GM10847 (cell line): ENCODE measurements around the gene CHDH.

ENCODE experiments used
- POLR2A ChIP-seq: IDR thresholded peaks from 2 replicates; pipeline ENCODE4 v1.6.1; 2011; ENCODE audit not compliant: insufficient read length; ENCODE audit errors: extremely low read depth

CHDH gene, protein sequence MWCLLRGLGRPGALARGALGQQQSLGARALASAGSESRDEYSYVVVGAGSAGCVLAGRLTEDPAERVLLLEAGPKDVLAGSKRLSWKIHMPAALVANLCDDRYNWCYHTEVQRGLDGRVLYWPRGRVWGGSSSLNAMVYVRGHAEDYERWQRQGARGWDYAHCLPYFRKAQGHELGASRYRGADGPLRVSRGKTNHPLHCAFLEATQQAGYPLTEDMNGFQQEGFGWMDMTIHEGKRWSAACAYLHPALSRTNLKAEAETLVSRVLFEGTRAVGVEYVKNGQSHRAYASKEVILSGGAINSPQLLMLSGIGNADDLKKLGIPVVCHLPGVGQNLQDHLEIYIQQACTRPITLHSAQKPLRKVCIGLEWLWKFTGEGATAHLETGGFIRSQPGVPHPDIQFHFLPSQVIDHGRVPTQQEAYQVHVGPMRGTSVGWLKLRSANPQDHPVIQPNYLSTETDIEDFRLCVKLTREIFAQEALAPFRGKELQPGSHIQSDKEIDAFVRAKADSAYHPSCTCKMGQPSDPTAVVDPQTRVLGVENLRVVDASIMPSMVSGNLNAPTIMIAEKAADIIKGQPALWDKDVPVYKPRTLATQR

DNA sequence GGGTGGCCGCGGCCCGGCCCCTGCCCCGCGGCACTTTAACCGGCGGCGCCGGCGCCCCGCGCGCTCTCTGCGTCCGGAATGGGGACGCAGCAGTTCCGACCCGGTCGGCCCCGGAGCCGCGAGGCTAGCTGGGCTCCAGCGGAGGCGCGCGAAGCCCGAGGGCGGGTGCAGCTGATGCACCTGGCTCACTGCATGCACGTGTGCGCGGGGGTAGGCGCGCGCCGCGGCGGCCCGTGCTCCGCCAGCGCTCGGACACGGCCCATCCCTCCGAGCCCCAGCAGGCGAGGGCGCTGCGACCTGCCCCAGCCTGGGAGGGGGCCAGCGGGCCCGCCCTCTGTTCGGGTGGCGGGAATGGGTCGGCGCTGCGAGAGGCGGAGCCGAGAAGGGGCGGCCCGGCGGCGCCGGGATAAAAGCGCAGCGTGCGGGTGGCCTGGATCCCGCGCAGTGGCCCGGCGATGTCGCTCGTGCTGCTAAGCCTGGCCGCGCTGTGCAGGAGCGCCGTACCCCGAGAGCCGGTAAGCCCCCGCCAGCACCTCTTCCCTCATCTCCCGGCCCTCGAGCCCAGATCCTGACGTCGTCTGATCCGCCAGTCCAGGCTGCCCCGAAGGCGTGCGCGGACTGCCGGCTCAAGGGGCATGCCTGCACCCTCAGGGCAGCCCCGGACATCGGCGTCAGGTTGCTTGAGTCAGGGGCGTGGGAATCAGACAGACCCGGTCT, at the start of gene CHDH, which contains the start of gene IL17RB:
CHDH (minus strand) TSS at position 286 of the 717 bp plus-strand sequence. CDS start 22,411 bp downstream, outside the sequence.
IL17RB (plus strand) TSS at position 435 of the 717 bp plus-strand sequence; CDS start at position 456, 21 bp downstream.
- peak; percentile 48 for TF ChIP-seq POLR2A

DNA sequence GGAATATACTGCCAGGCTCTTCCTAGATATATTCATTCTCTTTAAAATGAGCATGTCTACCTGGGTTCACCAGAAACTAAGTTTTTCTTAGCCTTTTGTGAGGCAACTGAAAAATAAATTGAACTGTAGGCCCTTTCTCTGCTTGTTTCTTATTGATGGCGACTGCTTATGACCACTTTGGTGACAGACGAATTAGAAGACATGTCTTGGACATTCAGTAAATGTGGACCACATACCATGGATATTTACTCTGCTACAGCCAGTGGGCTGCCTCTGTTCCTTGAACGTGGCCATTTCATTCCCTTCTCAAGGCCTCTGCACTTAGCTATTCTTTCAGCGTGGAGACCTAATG, 46.0 kb upstream of the CHDH start:
- no peak for TF ChIP-seq POLR2A

DNA sequence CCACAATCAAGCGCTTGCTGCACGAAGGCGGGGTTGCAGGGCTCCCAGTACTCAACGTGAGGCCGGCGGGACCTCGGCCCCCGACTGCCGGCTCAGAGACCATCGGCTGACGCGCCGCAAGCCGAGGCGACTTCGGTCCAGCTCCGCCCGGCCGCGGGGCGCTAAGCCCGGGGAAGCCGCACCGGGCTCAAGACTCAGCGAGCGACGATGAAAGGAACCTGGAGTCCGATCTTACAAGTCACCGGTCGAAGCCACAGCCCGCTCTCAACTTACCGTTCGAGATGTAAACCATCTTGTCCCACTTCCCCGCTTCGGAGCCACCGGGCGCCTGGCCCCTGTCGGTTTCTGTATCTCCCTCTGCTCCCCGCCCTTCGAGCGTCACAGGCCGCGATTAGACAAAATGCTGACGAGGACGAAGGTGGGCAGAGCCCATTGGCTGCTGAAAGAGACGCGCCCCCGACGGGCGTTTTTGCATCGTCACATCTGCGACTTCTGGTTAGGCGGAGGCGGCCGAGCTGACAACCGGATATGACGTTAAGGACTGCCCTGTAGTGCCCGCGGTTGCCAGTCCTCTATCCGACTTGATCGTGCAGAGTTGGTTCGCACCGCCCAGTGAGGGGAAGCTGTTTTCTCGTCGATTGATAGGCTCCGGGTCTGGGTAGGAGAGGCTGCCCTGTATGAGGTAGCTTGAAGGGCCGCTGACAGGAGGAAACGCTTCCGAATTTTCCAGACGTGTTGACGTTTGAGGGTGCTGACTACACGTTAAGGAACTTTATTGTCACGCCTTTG, 45.5 kb upstream of the CHDH start, which contains the start of gene SELENOK:
SELENOK (minus strand) TSS at position 363 of the 789 bp plus-strand sequence.
- peak; percentile 90 for TF ChIP-seq POLR2A

GRCh38 chr3:53890726-53891475, 44.7 kb upstream of the CHDH start:
- TF ChIP-seq POLR2A: no peak

DNA sequence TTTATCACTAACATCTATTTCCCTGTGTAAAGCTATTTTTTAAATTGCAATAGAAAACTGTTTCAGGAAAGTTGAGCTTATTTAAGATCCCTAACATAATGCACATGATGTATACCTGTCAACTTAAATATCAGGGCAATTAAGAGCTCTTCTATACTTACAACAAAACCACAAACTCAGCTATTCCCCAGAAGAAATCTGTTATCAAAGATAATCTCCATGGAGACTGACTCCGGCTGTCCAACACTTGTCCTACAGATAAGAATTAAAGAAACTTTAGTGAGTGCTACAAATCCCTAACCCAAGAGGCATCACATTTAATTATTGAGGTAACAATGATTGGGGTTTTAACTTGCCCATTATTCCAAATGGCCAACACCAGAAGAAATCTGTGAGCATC, 42.0 kb upstream of the CHDH start:
- no peak for TF ChIP-seq POLR2A

GRCh38 chr3:53887446-53887845, 41.2 kb upstream of the CHDH start:
- no peak for TF ChIP-seq POLR2A

DNA sequence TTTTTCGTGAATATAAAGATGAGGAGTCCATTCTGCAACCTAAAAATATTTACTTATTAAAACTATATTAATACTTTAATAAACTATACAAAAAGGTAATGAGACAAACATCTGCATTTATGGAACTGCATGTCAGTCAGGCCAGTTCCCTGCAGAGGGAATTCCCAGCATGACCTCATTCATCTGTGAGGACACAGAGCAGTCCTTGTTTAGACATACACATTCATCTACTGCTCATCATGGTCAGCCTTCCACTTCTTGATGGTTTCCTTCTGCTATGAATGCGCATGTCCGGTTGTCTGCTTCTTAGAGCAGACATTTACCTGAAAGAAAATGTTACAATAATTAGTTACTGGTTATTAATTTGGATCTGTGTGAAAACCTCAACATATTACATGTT, 39.0 kb upstream of the CHDH start:
- TF ChIP-seq POLR2A: no peak

DNA sequence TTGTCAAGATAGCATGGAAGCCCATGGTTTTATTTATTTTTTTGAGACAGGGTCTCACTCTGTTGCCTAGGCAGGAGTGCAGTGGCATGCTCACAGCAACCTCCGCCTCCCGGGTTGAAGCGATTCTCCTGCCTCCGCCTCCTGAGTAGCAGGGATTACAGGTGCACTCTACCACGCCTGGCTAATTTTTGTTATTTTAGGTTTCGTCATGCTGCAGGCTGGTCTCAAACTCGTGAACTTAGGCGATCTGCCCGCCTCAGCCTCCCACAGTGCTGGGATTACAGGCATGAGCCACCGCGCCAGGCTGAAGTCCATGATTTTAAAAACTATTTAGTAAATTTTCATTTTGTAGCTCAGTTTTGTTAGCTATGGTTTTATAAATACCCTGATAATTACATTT, 38.4 kb upstream of the CHDH start:
- TF ChIP-seq POLR2A: no peak

DNA sequence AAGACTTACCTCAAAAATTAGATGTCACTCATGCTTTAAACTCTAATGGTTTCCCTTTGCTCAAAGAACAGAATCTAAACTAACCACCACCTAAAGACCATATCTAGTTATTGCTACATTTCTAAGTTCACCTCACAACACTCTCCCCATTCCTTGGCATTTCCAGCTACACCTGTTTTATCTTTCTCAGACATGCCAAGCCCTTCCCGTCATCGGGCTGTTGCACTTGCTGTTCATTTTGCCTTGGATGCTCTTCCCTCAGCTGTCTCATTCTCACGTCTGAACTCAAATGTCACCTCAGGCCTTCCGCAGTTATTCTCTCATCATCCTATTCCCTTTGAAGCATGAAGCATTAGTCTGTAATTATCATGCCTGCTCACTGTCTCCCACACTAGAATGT, 36.8 kb upstream of the CHDH start:
- TF ChIP-seq POLR2A: no peak

DNA sequence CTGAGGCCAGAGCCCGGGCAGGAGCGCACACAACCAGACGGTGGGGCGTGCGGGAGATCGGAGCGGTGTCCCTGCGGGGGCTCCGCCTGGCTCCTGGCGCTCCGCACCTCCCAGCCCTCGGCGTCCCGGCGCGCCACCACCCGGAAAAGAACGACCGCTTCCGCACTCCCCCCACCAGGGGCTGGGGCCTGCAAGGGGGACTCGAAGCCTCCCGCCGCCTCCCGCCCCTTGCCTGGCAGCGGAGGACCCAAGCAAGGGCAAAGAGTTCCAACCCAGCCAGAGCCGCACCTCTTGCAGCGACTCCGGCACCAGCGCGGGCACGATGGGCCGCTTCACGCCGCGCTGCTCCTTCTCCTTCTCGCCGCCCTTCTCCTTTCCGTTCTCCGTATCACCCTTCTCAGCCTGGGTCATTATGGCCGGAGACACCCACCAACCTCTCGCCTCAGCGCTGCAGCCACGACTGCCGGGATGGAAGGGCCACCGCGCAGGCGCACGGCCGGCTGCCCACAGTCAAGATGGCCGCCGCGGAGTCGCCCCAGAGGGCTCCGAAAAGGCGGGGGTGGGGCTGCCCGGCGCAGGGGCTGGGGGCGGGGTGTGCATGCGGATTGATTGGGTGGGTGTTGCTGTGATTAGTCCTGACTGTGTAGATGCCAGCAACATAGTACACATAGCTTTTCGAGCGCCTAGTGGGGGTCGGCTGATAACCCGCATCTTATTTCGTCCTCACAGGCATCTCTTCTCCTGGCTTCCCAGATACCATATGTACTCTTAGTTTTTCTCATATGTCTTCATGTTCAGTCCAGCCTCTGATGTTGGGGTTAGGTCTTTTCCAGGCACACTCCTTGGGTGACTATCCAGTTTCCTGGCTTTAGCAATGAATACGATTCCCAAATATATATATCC, 35.7 kb upstream of the CHDH start, which contains the start of gene ACTR8:
ACTR8 (minus strand) TSS at position 462 of the 903 bp plus-strand sequence; CDS start at position 411, 51 bp downstream.
- TF ChIP-seq POLR2A: peak; percentile 88

- no peak for TF ChIP-seq POLR2A
Observed at GRCh38 chr3:53880396-53881345, 34.5 kb upstream of the CHDH start.

GRCh38 chr3:53865732-53866499, 19.7 kb upstream of the CHDH start:
- no peak for TF ChIP-seq POLR2A

GRCh38 chr3:53863145-53863544, 16.9 kb upstream of the CHDH start:
- TF ChIP-seq POLR2A: no peak
